ENCODE data around the gene CSDE1. TPM values are rescaled to one million over a fixed set of nuclear protein-coding genes. Genes with fewer than 3 reads are reported as not detected.

Gene CSDE1
- total and polyA plus RNA-seq, 7 experiments from 2014 or later, result 354 to 638 (median 546) TPM

DNA sequence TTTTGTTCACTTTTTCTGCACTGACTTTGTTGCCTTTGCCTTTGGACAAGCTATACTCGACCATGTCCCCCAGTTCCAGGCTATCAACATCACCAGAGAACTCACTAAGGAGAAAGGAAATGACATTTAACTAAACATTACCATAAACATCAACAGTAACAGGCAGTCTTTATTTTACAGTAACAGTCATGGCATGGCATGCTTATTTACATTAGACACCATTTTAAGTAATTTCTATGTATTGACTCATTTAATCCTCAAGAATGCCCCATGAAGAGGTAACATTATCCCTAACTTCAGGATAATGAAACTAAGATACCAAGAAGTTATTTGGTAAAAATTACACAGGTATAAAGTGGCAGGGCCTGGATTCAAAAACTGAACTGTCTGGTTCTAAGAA, 32.6 kb downstream of the CSDE1 start:
- H3K27ac Mint-ChIP-seq, result peak overlapping the region in 5 of 9 donors; percentile 3 to 56 (median 22)
- H3K27ac ChIP-seq (ENCODE audit: low read depth, low read length), result no peak overlapping the region
- H3K36me3 Mint-ChIP-seq, result peaks cover 20 to 82% (median 53%) of the 10 kb centered on the region in 5 donors
- H3K9me3 Mint-ChIP-seq, result peaks cover 0 to 2% (median 0%) of the 10 kb centered on the region in 11 donors
- no peak overlapping the region for H3K4me3 Mint-ChIP-seq
- H3K36me3 ChIP-seq (ENCODE audit: control insufficient read depth in 2 of 3, insufficient read depth in 3 of 3, low read length in 3 of 3), result peaks cover 34 to 98% (median 67%) of the 10 kb centered on the region in 3 experiments
- H3K4me1 ChIP-seq (ENCODE audit: control insufficient read depth in 2 of 2, insufficient read depth in 2 of 2, low read length in 2 of 2), result no peaks in the 10 kb centered on the region
- POLR2A ChIA-PET, result no interaction called here
- no peak overlapping the region for H3K4me3 ChIP-seq (ENCODE audit: low read length)
- ATAC-seq (no peak), DNase-seq (no peak)
- H3K27me3 ChIP-seq (ENCODE audit: control insufficient read depth in 2 of 2, insufficient read depth in 2 of 2, low read length in 2 of 2), result no peaks in the 10 kb centered on the region
- intact Hi-C loops (cut with micrococcal nuclease), result no loop called here
- no peaks in the 10 kb centered on the region for H3K9me3 ChIP-seq (ENCODE audit: control insufficient read depth in 2 of 3, low read length in 3 of 3)
- peaks cover 0 to 16% (median under 1%) of the 10 kb centered on the region in 7 donors for H3K4me1 Mint-ChIP-seq
- no peaks in the 10 kb centered on the region for H3K27me3 Mint-ChIP-seq
- CTCF ChIA-PET, result no interaction called here

DNA sequence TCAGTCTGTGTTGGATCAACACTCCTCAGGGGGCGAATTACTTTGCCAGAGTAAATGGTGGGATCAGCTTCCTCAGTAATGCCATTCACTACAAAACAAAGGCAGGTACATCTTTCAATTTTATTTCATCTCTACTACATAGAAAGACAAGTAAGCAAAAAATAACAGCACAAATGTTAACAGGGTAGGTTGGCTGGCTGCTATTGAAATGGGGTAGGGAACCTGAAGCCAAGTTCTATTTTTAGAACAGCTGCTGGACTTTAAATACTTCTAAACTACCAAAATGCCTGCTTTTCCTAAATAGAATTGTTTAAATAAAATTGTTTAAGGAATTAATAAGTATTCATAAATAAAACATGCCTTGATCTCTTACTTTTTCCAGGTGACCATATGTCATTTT, 33.9 kb downstream of the CSDE1 start:
- Mint-ChIP-seq H3K4me3 (no peak overlapping the region), H3K36me3 (peaks cover 21 to 80% (median 53%) of the 10 kb centered on the region in 5 donors), H3K9me3 (peaks cover 0 to 2% (median 0%) of the 10 kb centered on the region in 11 donors), H3K4me1 (peaks cover 0 to 8% (median 0%) of the 10 kb centered on the region in 7 donors), H3K27me3 (no peaks in the 10 kb centered on the region), H3K27ac (peak overlapping the region in 6 of 9 donors; percentile 41 to 68 (median 55))
- H3K27ac ChIP-seq (ENCODE audit: low read depth, low read length), result no peak overlapping the region
- intact Hi-C loops (cut with micrococcal nuclease), result no loop called here
- no peak for DNase-seq
- ChIA-PET POLR2A (interaction anchor here (1.2 kb wide), 1 partner anchor 57 kb away, joined by 3 read pairs; the partner anchor contains the start of gene SIKE1), CTCF (interaction anchor here (0.6 kb wide), 1 partner anchor 11 kb away, joined by 3 read pairs; no protein-coding TSS in a partner anchor)
- no peak for ATAC-seq
- H3K27me3 ChIP-seq (ENCODE audit: control insufficient read depth in 2 of 2, insufficient read depth in 2 of 2, low read length in 2 of 2), result no peaks in the 10 kb centered on the region
- no peaks in the 10 kb centered on the region for H3K4me1 ChIP-seq (ENCODE audit: control insufficient read depth in 2 of 2, insufficient read depth in 2 of 2, low read length in 2 of 2)
- H3K36me3 ChIP-seq (ENCODE audit: control insufficient read depth in 2 of 3, insufficient read depth in 3 of 3, low read length in 3 of 3), result peaks cover 31 to 99% (median 69%) of the 10 kb centered on the region in 3 experiments
- no peaks in the 10 kb centered on the region for H3K9me3 ChIP-seq (ENCODE audit: control insufficient read depth in 2 of 3, low read length in 3 of 3)
- H3K4me3 ChIP-seq (ENCODE audit: low read length), result no peak overlapping the region

DNA sequence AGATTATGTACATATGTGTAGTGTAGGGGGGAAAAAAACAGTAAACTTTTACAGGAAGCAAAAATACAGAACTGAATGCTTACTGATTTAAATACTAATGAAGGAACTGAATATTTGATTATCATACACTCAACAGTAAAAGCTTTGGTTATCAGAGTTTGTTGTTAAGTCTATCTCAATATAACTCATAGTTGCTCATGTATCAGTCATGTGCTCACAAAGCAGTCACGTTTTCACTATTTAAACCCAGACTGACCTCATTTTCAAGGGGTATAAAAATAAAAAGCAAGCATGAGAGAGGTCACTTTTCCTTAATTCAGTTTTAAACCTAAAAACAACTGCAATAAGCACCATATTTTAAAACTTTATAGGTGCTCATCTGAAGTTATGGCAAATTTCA, 34.3 kb downstream of the CSDE1 start:
- no peak overlapping the region for H3K4me3 Mint-ChIP-seq
- POLR2A ChIA-PET, result interaction anchor here (1.2 kb wide), 1 partner anchor 57 kb away, joined by 3 read pairs; the partner anchor contains the start of gene SIKE1

DNA sequence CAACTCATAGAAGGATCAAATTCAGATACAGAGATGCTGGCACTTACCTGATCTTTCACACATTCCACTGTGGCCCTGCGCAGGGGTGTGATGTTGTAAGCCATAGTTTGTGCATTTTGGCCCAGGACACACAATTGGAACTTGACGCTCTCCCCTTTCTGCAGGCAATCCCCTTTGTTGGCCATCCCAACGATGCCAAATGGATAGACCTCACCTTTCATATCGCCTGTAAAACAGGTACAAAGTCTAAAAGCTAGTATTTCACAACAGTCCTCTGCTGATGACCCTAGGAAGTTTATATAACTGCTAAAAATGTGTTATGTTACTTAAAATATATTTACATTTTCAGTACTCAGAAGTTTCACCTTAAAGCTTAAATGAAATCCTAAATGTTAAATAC, 37.3 kb downstream of the CSDE1 start:
- no peak overlapping the region for H3K4me3 Mint-ChIP-seq

More for the DNA sequence above, 34.3 kb downstream of the CSDE1 start:
- Histone ChIP-seq H3K27ac (ENCODE audit: low read depth, low read length) (no peak overlapping the region), H3K9me3 (ENCODE audit: control insufficient read depth in 2 of 3, low read length in 3 of 3) (no peaks in the 10 kb centered on the region), H3K4me3 (ENCODE audit: low read length) (no peak overlapping the region), H3K27me3 (ENCODE audit: control insufficient read depth in 2 of 2, insufficient read depth in 2 of 2, low read length in 2 of 2) (no peaks in the 10 kb centered on the region), H3K36me3 (ENCODE audit: control insufficient read depth in 2 of 3, insufficient read depth in 3 of 3, low read length in 3 of 3) (peaks cover 30 to 99% (median 69%) of the 10 kb centered on the region in 3 experiments), H3K4me1 (ENCODE audit: control insufficient read depth in 2 of 2, insufficient read depth in 2 of 2, low read length in 2 of 2) (no peaks in the 10 kb centered on the region)
- CTCF ChIA-PET, result interaction anchor here (0.6 kb wide), 1 partner anchor 11 kb away, joined by 3 read pairs; no protein-coding TSS in a partner anchor
- Mint-ChIP-seq H3K36me3 (peaks cover 25 to 83% (median 50%) of the 10 kb centered on the region in 5 donors), H3K9me3 (peaks cover 0 to 2% (median 0%) of the 10 kb centered on the region in 11 donors), H3K4me1 (peaks cover 0 to 8% (median 0%) of the 10 kb centered on the region in 7 donors), H3K27me3 (no peaks in the 10 kb centered on the region), H3K27ac (peak overlapping the region in 2 of 9 donors; percentile 19 to 63)
- intact Hi-C loops (cut with micrococcal nuclease), result no loop called here
- no peak for DNase-seq
- ATAC-seq, result no peak

DNA sequence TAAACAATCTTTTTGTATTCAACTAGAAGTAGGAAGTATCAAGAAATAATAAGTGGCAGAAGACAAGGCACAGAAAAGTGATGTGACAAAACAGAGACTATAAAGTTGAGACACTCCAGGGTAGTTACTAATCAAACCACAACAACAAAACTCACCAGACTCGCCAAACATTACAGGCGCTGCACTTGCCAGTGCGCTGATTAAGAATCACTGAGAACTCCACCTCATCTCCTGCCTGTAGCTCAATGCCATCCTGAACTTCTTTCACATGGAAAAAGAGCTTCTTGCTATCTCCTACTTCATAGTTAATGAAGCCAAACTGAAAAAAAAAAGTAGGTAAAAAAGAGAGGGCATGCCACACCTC, 38.4 kb downstream of the CSDE1 start:
- peaks cover 15 to 17% of the 10 kb centered on the region in 2 donors for H3K4me1 ChIP-seq (ENCODE audit: control insufficient read depth in 2 of 2, insufficient read depth in 2 of 2, low read length in 2 of 2)
- no peaks in the 10 kb centered on the region for H3K9me3 ChIP-seq (ENCODE audit: control insufficient read depth in 2 of 3, low read length in 3 of 3)
- Mint-ChIP-seq H3K4me1 (peaks cover 10 to 24% (median 17%) of the 10 kb centered on the region in 7 donors), H3K9me3 (peaks cover 0 to 5% (median 0%) of the 10 kb centered on the region in 11 donors), H3K27me3 (no peaks in the 10 kb centered on the region), H3K4me3 (no peak overlapping the region), H3K27ac (peak overlapping the region in 1 of 9 donors; percentile 32), H3K36me3 (peaks cover 23 to 52% (median 32%) of the 10 kb centered on the region in 5 donors)
- DNase-seq, result no peak
- no peak overlapping the region for H3K27ac ChIP-seq (ENCODE audit: low read depth, low read length)
- CTCF ChIA-PET, result interaction anchor here (0.6 kb wide), 1 partner anchor 835 kb away, joined by 6 read pairs; no protein-coding TSS in a partner anchor
- POLR2A ChIA-PET, result interaction anchor here (0.6 to 1.4 kb wide), 3 partner anchors 38 to 139 kb away, joined by 3 to 4 read pairs (median 3); partner anchors contain the start of genes BCAS2 and CSDE1
- intact Hi-C loops (cut with micrococcal nuclease), result loop anchor here in 1 of 2 donors (5.0 kb wide), 1 partner anchor 2002 kb away; the partner anchor contains the start of gene PPM1J
- ATAC-seq, result no peak
- no peak overlapping the region for H3K4me3 ChIP-seq (ENCODE audit: low read length)
- H3K36me3 ChIP-seq (ENCODE audit: control insufficient read depth in 2 of 3, insufficient read depth in 3 of 3, low read length in 3 of 3), result peaks cover 32 to 67% (median 45%) of the 10 kb centered on the region in 3 experiments
- no peaks in the 10 kb centered on the region for H3K27me3 ChIP-seq (ENCODE audit: control insufficient read depth in 2 of 2, insufficient read depth in 2 of 2, low read length in 2 of 2)

More for the DNA sequence above, 37.3 kb downstream of the CSDE1 start:
- Mint-ChIP-seq H3K9me3 (peaks cover 0 to 5% (median 0%) of the 10 kb centered on the region in 11 donors), H3K27me3 (no peaks in the 10 kb centered on the region), H3K36me3 (peaks cover 23 to 62% (median 38%) of the 10 kb centered on the region in 5 donors), H3K27ac (peak overlapping the region in 4 of 9 donors; percentile 8 to 65 (median 33)), H3K4me1 (peaks cover 10 to 21% (median 15%) of the 10 kb centered on the region in 7 donors)
- DNase-seq (no peak), ATAC-seq (no peak)
- Histone ChIP-seq H3K4me1 (ENCODE audit: control insufficient read depth in 2 of 2, insufficient read depth in 2 of 2, low read length in 2 of 2) (peaks cover 11% of the 10 kb centered on the region in 2 donors), H3K4me3 (ENCODE audit: low read length) (no peak overlapping the region), H3K36me3 (ENCODE audit: control insufficient read depth in 2 of 3, insufficient read depth in 3 of 3, low read length in 3 of 3) (peaks cover 36 to 78% (median 56%) of the 10 kb centered on the region in 3 experiments), H3K27ac (ENCODE audit: low read depth, low read length) (no peak overlapping the region), H3K27me3 (ENCODE audit: control insufficient read depth in 2 of 2, insufficient read depth in 2 of 2, low read length in 2 of 2) (no peaks in the 10 kb centered on the region), H3K9me3 (ENCODE audit: control insufficient read depth in 2 of 3, low read length in 3 of 3) (no peaks in the 10 kb centered on the region)
- POLR2A ChIA-PET, result interaction anchor here (0.6 to 1.4 kb wide), 2 partner anchors 37 to 1328 kb away, joined by 3 to 4 read pairs; partner anchors contain the start of gene CSDE1
- CTCF ChIA-PET, result no interaction called here
- intact Hi-C loops (cut with micrococcal nuclease), result no loop called here

DNA sequence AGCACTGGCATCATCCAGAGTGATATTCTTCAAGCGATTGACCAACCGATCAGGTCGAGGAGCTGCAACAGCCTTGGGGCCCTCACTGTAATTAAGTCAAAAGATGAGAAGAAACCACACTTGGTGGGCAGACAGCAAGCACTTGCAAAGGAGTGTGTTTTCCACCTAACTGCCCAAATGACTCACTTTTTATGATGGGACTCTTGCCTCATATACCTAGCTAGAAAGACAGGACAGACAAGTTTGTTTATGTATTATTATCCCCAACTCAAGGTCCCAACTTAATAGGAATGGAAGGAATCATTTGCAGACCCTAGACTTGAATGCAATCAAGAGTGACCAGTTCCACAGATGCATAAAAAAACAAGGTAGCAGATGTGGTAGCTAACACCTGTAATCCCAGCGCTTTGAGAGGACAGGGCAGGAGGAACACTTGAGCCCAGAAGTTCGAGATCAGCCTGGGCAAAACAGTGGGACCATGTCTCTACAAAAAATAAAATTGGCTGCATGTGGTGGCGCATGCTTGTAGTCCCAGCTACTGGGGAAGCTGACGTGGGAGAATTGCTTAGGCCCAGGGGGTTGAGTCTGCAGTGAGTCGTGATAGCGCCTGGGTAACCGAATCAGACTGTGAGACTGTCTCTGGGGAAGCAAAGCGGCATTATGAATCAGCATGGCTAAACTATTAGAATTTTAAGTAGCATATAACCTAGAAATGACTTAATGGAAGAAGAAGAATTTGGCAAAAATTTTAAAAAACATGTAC, 38.9 kb downstream of the CSDE1 start:
- peaks cover 0 to 5% (median 0%) of the 10 kb centered on the region in 11 donors for H3K9me3 Mint-ChIP-seq
- POLR2A ChIA-PET, result interaction anchor here (0.8 kb wide), 1 partner anchor 138 kb away, joined by 3 read pairs; the partner anchor contains the start of gene BCAS2
- peaks cover 19 to 52% (median 32%) of the 10 kb centered on the region in 5 donors for H3K36me3 Mint-ChIP-seq
- H3K27me3 Mint-ChIP-seq, result no peaks in the 10 kb centered on the region
- intact Hi-C loops (cut with micrococcal nuclease), result loop anchor here in 1 of 2 donors (5.0 kb wide), 1 partner anchor 2002 kb away; the partner anchor contains the start of gene PPM1J
- CTCF ChIA-PET, result no interaction called here
- Histone ChIP-seq H3K27ac (ENCODE audit: low read depth, low read length) (no peak overlapping the region), H3K4me1 (ENCODE audit: control insufficient read depth in 2 of 2, insufficient read depth in 2 of 2, low read length in 2 of 2) (peaks cover 17 to 20% of the 10 kb centered on the region in 2 donors), H3K36me3 (ENCODE audit: control insufficient read depth in 2 of 3, insufficient read depth in 3 of 3, low read length in 3 of 3) (peaks cover 30 to 61% (median 42%) of the 10 kb centered on the region in 3 experiments), H3K4me3 (ENCODE audit: low read length) (no peak overlapping the region), H3K27me3 (ENCODE audit: control insufficient read depth in 2 of 2, insufficient read depth in 2 of 2, low read length in 2 of 2) (no peaks in the 10 kb centered on the region), H3K9me3 (ENCODE audit: control insufficient read depth in 2 of 3, low read length in 3 of 3) (no peaks in the 10 kb centered on the region)
- DNase-seq (no peak), ATAC-seq (no peak)
- H3K4me3 Mint-ChIP-seq, result no peak overlapping the region
- peaks cover 10 to 29% (median 21%) of the 10 kb centered on the region in 7 donors for H3K4me1 Mint-ChIP-seq
- peak overlapping the region in 5 of 9 donors; percentile 17 to 54 (median 23) for H3K27ac Mint-ChIP-seq

Measured in naive thymus-derived CD4-positive, alpha-beta T cell (primary cell).